Mesenchymal stem cell (in vitro differentiated cells and primary cell): ENCODE measurements around the gene VPS50.

Source experiments
- DNase-seq: peaks from one replicate; pipeline ENCODE4 v3.0.0-alpha.2; 2013
- H2AFZ ChIP-seq: one replicate; pipeline ENCODE4 v1.6.1; 2013; ENCODE audit warnings: low read depth, mild to moderate bottlenecking, control low read depth, inconsistent platforms, low read length, moderate library complexity
- H2AK5ac ChIP-seq: 2 replicates; pipeline ENCODE4 v1.6.1; 2013; ENCODE audit warnings: low read length, moderate library complexity, mild to moderate bottlenecking, inconsistent platforms; ENCODE audit not compliant: severe bottlenecking
- H2BK120ac ChIP-seq: one replicate; pipeline ENCODE4 v1.6.1; 2013; ENCODE audit warnings: low read depth, mild to moderate bottlenecking, inconsistent platforms, low read length, moderate library complexity
- H2BK12ac ChIP-seq, 2 experiments: one replicate each; pipeline ENCODE4 v1.6.1; 2013; ENCODE audit warnings: inconsistent platforms in 2 of 2, low read length in 2 of 2, mild to moderate bottlenecking in 2 of 2, moderate library complexity in 2 of 2, control low read depth in 1 of 2
- H2BK15ac ChIP-seq: one replicate; pipeline ENCODE4 v1.6.1; 2013; ENCODE audit warnings: mild to moderate bottlenecking, low read depth, inconsistent platforms; ENCODE audit not compliant: poor library complexity, severe bottlenecking
- H2BK5ac ChIP-seq: 2 replicates; pipeline ENCODE4 v1.6.1; 2013; ENCODE audit warnings: low read depth, mild to moderate bottlenecking, low read length, control low read depth, inconsistent platforms; ENCODE audit not compliant: poor library complexity, severe bottlenecking
- H3K14ac ChIP-seq, 2 experiments: one replicate each; pipeline ENCODE4 v1.6.1; 2013; ENCODE audit warnings: inconsistent platforms in 2 of 2, low read length in 2 of 2, control low read depth in 1 of 2, mild to moderate bottlenecking in 1 of 2, moderate library complexity in 1 of 2
- H3K18ac ChIP-seq, 2 experiments: one replicate each; pipeline ENCODE4 v1.6.1; 2013; ENCODE audit warnings: inconsistent platforms in 2 of 2, low read length in 2 of 2, control low read depth in 1 of 2, low read depth in 1 of 2, mild to moderate bottlenecking in 1 of 2
- H3K23ac ChIP-seq, 2 experiments: one replicate each; pipeline ENCODE4 v1.6.1; 2013; ENCODE audit warnings: inconsistent platforms in 2 of 2, low read length in 2 of 2, mild to moderate bottlenecking in 2 of 2, moderate library complexity in 2 of 2, control low read depth in 1 of 2
- H3K27ac ChIP-seq: 2 replicates; pipeline ENCODE4 v1.5.1; 2013; ENCODE audit warnings: mild to moderate bottlenecking, moderate library complexity, low read length, control low read depth, inconsistent platforms; ENCODE audit not compliant: poor library complexity, severe bottlenecking
- H3K27me3 ChIP-seq, 2 experiments: 2 replicates each; pipeline versions ENCODE4 v1.6.1 to v1.7.0; 2013; ENCODE audit warnings: low read length in 2 of 2, mild to moderate bottlenecking in 2 of 2, moderate library complexity in 2 of 2, control low read depth in 1 of 2, inconsistent platforms in 1 of 2; ENCODE audit not compliant: control insufficient read depth in 1 of 2, insufficient read depth in 1 of 2
- H3K36me3 ChIP-seq, 2 experiments: 2 replicates each; pipeline versions ENCODE4 v1.6.1 to v1.7.0; 2013; ENCODE audit warnings: low read length in 2 of 2, control low read depth in 1 of 2, inconsistent platforms in 1 of 2, low read depth in 1 of 2, mild to moderate bottlenecking in 1 of 2; ENCODE audit not compliant: insufficient read depth in 2 of 2, control insufficient read depth in 1 of 2
- H3K4ac ChIP-seq, 2 experiments: one replicate each; pipeline ENCODE4 v1.6.1; 2013; ENCODE audit warnings: inconsistent platforms in 2 of 2, low read length in 2 of 2, mild to moderate bottlenecking in 2 of 2, moderate library complexity in 2 of 2, control low read depth in 1 of 2, low read depth in 1 of 2
- H3K4me1 ChIP-seq: 2 replicates; pipeline ENCODE4 v1.6.1; 2013; ENCODE audit warnings: low read depth, low read length, control low read depth; ENCODE audit not compliant: control insufficient read depth, insufficient read depth
- H3K4me2 ChIP-seq: 2 replicates; pipeline ENCODE4 v1.6.1; 2013; ENCODE audit warnings: low read length, mild to moderate bottlenecking, inconsistent platforms; ENCODE audit not compliant: poor library complexity, severe bottlenecking
- H3K4me3 ChIP-seq, 2 experiments: 2 replicates each; pipeline versions ENCODE4 v1.5.1 to v1.7.0; 2013; ENCODE audit warnings: low read length in 2 of 2, mild to moderate bottlenecking in 2 of 2, control low read depth in 1 of 2, low read depth in 1 of 2; ENCODE audit not compliant: insufficient read depth in 1 of 2
- H3K79me1 ChIP-seq: replicated peaks from 2 replicates; pipeline ENCODE4 v1.6.1; 2013; ENCODE audit warnings: mild to moderate bottlenecking, control low read depth, low read length, inconsistent platforms; ENCODE audit not compliant: poor library complexity, severe bottlenecking
- H3K9ac ChIP-seq: 2 replicates; pipeline ENCODE4 v1.7.0; 2013; ENCODE audit warnings: mild to moderate bottlenecking, low read length, moderate library complexity
- H3K9me3 ChIP-seq: 2 replicates; pipeline ENCODE4 v1.7.0; 2013; ENCODE audit warnings: mild to moderate bottlenecking, low read length; ENCODE audit not compliant: control insufficient read depth
- H4K8ac ChIP-seq: one replicate; pipeline ENCODE4 v1.6.1; 2013; ENCODE audit warnings: inconsistent platforms, mild to moderate bottlenecking, low read length, moderate library complexity
- H4K91ac ChIP-seq: one replicate; pipeline ENCODE4 v1.6.1; 2013; ENCODE audit warnings: mild to moderate bottlenecking, low read length, inconsistent platforms
- WGBS: methylation state at CpG from one replicate; pipeline ENCODE4 v1.1.7; 2013; ENCODE audit warnings: mixed read lengths; 5-methylcytosine and 5-hydroxymethylcytosine counted together

VPS50 gene

DNA sequence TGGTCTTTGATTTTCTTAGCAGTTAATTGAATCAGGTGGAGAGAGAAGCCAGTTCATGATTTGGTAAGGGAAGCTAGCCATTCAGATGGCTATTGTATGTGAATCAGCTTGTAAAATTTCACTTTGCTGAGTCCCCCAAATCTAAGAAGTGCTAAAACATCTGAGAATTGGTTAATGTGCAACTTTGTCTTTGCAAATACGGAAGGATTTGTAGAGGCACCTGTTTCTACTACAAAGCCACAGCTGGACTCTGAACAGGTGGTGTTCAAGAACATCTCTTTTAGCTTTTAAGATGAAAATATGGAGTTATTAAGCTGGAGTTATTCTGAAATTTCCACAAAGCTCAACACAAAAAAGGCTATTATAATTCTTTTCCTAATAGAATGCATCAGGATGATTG is 132.6 kb downstream of the VPS50 start:
- Histone ChIP-seq H3K14ac (no peak overlapping the region), H2BK5ac (no peak overlapping the region), H3K4me2 (no peak overlapping the region), H3K23ac (no peak overlapping the region), H2BK15ac (no peak overlapping the region), H3K36me3 (no peaks in the 10 kb centered on the region), H2AK5ac (no peak overlapping the region), H3K4me3 (no peak overlapping the region), H4K91ac (no peak overlapping the region), H3K27ac (no peak overlapping the region), H3K79me1 (no peaks in the 10 kb centered on the region), H2AFZ (no peak overlapping the region), H3K9me3 (no peaks in the 10 kb centered on the region), H4K8ac (no peak overlapping the region), H3K4me1 (no peaks in the 10 kb centered on the region), H3K18ac (no peak overlapping the region), H3K4ac (no peak overlapping the region), H2BK12ac (no peak overlapping the region), H3K9ac (no peak overlapping the region), H3K27me3 (no peaks in the 10 kb centered on the region), H2BK120ac (no peak overlapping the region)
- WGBS = no CpG with 5 or more reads among the region's 1 CpG
- DNase-seq = no peak

GRCh38 chr7:93365341-93365740 is 133.2 kb downstream of the VPS50 start:
- H3K4me3 ChIP-seq = no peak overlapping the region
- no peak overlapping the region for H2AFZ ChIP-seq
- H3K4ac ChIP-seq = no peak overlapping the region
- H2BK5ac ChIP-seq = no peak overlapping the region
- H3K14ac ChIP-seq = no peak overlapping the region
- no peaks in the 10 kb centered on the region for H3K4me1 ChIP-seq
- no peak overlapping the region for H3K18ac ChIP-seq
- no peak overlapping the region for H2BK12ac ChIP-seq
- no peak overlapping the region for H4K91ac ChIP-seq
- H3K79me1 ChIP-seq = no peaks in the 10 kb centered on the region
- no peak overlapping the region for H3K9ac ChIP-seq
- no peak overlapping the region for H4K8ac ChIP-seq
- 84% methylated on average over 1 of the region's 1 CpG for WGBS
- H2BK15ac ChIP-seq = no peak overlapping the region
- H2BK120ac ChIP-seq = no peak overlapping the region
- H3K27ac ChIP-seq = no peak overlapping the region
- no peak overlapping the region for H2AK5ac ChIP-seq
- no peak overlapping the region for H3K4me2 ChIP-seq
- H3K27me3 ChIP-seq = no peaks in the 10 kb centered on the region
- H3K9me3 ChIP-seq = no peaks in the 10 kb centered on the region
- DNase-seq = no peak
- no peak overlapping the region for H3K23ac ChIP-seq
- no peaks in the 10 kb centered on the region for H3K36me3 ChIP-seq

GRCh38 chr7:93366816-93367215 is 134.7 kb downstream of the VPS50 start:
- DNase-seq = no peak
- H4K91ac ChIP-seq = no peak overlapping the region
- H3K14ac ChIP-seq = no peak overlapping the region
- H3K79me1 ChIP-seq = no peaks in the 10 kb centered on the region
- H3K27me3 ChIP-seq = no peaks in the 10 kb centered on the region
- H3K23ac ChIP-seq = no peak overlapping the region
- H3K9ac ChIP-seq = no peak overlapping the region
- no peak overlapping the region for H2AFZ ChIP-seq
- no peak overlapping the region for H3K4ac ChIP-seq
- H3K4me1 ChIP-seq = no peaks in the 10 kb centered on the region
- H2BK120ac ChIP-seq = no peak overlapping the region
- WGBS = no CpG with 5 or more reads among the region's 2 CpGs
- H2BK15ac ChIP-seq = no peak overlapping the region
- H3K18ac ChIP-seq = no peak overlapping the region
- no peak overlapping the region for H3K27ac ChIP-seq
- no peak overlapping the region for H2AK5ac ChIP-seq
- H4K8ac ChIP-seq = no peak overlapping the region
- no peaks in the 10 kb centered on the region for H3K36me3 ChIP-seq
- no peak overlapping the region for H3K4me3 ChIP-seq
- H2BK5ac ChIP-seq = no peak overlapping the region
- H3K4me2 ChIP-seq = no peak overlapping the region
- H3K9me3 ChIP-seq = no peaks in the 10 kb centered on the region
- H2BK12ac ChIP-seq = no peak overlapping the region

GRCh38 chr7:93367254-93367653 is 135.1 kb downstream of the VPS50 start:
- no peak overlapping the region for H3K18ac ChIP-seq
- H3K9me3 ChIP-seq = no peaks in the 10 kb centered on the region
- no peak overlapping the region for H3K4me2 ChIP-seq
- H2AK5ac ChIP-seq = no peak overlapping the region
- no peaks in the 10 kb centered on the region for H3K27me3 ChIP-seq
- no peak overlapping the region for H3K14ac ChIP-seq
- no peak overlapping the region for H3K4ac ChIP-seq
- H3K9ac ChIP-seq = no peak overlapping the region
- H3K23ac ChIP-seq = no peak overlapping the region
- no peak overlapping the region for H3K4me3 ChIP-seq
- DNase-seq = no peak
- no peak overlapping the region for H3K27ac ChIP-seq
- H2BK12ac ChIP-seq = no peak overlapping the region
- no peaks in the 10 kb centered on the region for H3K4me1 ChIP-seq
- no peaks in the 10 kb centered on the region for H3K36me3 ChIP-seq
- no peak overlapping the region for H2BK5ac ChIP-seq
- H2BK120ac ChIP-seq = no peak overlapping the region
- H2AFZ ChIP-seq = no peak overlapping the region
- no peaks in the 10 kb centered on the region for H3K79me1 ChIP-seq
- no peak overlapping the region for H4K8ac ChIP-seq
- no peak overlapping the region for H2BK15ac ChIP-seq
- H4K91ac ChIP-seq = no peak overlapping the region
- WGBS = 20% methylated on average over 1 of the region's 2 CpGs
